ENCODE measurements around the gene NHP2. TPM values are rescaled to one million over a fixed set of nuclear protein-coding genes. Genes with fewer than 3 reads are reported as not detected.

The NHP2 gene
- total and polyA plus RNA-seq, 3 experiments from 2014 or later, result 219 to 311 (median 298) TPM

DNA sequence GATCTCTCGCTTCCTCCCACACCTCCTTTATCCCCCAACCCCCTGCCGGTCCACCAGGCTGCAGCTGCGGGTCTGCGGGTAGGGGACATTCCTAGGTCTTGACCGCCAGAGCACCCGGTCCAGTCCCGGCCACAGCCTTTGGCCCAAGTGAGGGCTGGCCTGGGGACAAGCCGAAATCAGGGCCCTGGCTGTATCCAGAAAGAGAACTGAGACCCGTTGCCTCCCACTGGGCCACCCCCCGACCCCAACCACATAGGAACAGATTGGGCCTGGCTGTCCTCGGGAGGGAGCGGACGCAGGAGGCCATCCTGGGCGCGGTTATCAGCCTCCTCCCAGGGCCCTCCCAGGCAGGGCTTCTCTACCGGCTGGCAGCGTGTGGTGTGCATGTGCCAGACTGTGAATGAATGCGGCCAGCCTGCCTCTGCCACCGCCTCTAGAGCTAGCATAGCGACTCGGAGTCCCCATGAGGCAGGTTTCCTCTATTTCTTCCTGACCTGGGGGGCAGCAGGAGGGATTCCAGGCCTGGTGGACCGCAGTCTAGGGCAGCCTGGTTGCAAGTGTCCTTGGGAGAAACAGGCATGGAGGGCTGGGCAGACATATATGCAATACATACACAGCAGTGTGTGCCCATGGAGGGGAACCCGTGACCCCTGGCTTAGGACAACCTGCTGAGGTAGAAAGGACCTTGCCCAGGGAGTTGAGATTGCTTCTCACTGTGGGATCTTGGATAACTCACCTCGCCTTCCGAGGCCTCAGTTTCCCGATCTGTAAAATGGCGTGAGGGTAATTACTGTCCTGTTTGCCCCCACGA is 39.2 kb downstream of the NHP2 start:
- H3K9me3 ChIP-seq (ENCODE audit: low read length), result no peaks in the 10 kb centered on the region
- H3K4me1 ChIP-seq (ENCODE audit: insufficient read depth, low read length), result peaks cover 51% of the 10 kb centered on the region
- ChIA-PET CTCF (interaction anchor here (0.8 to 1.4 kb wide), 5 partner anchors 9 to 39 kb away, joined by 3 to 4 read pairs (median 3); partner anchors contain the start of gene NHP2), POLR2A (interaction anchor here (1.1 kb wide), 1 partner anchor 17 kb away, joined by 3 read pairs; the partner anchor contains the start of gene RMND5B)
- peak overlapping the region; percentile 64 for H3K4me3 ChIP-seq (ENCODE audit: low read length)
- peak overlapping the region; percentile 74 to 95 (median 85) for H3K4me3 Mint-ChIP-seq
- H3K27me3 Mint-ChIP-seq, result peaks cover 0 to 5% of the 10 kb centered on the region in 2 donors
- H3K36me3 Mint-ChIP-seq, result no peaks in the 10 kb centered on the region
- peak overlapping the region; percentile 55 for H3K27ac ChIP-seq (ENCODE audit: low read depth, low read length)
- no peaks in the 10 kb centered on the region for H3K27me3 ChIP-seq (ENCODE audit: insufficient read depth, low read length, poor library complexity, severe bottlenecking)
- H3K9me3 Mint-ChIP-seq, result no peaks in the 10 kb centered on the region
- peaks cover 37 to 53% (median 40%) of the 10 kb centered on the region in 3 donors for H3K4me1 Mint-ChIP-seq
- no peaks in the 10 kb centered on the region for H3K36me3 ChIP-seq (ENCODE audit: insufficient read depth, low read length)
- H3K27ac Mint-ChIP-seq, result peak overlapping the region; percentile 45 to 98 (median 98)
- peak; percentile 60 to 82 (median 64) for DNase-seq

DNA sequence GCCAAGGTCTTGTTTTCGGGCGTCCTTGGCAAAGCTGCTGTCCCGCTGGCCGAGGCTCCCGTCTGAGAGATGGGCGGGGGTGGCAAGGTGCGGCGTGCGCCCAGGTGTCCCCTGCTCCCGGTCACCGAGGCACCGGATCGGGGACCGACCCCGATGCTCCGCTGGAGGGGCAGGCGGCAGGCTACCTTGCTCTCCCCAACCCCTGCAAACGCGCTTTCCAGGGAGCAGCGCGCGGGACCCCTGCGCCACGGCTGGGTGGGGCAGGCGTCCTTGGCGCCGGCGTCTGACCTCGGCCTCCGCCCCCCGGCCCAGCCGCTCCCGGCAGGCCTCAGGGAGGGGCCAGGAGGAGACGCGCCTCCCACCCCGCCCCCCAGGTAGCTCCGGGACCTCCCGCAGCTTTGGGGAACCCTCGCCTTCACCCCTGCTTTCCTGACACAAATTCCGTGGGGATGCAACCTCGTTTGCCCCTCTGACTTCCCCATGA is 39.8 kb downstream of the NHP2 start:
- Histone ChIP-seq H3K36me3 (ENCODE audit: insufficient read depth, low read length) (no peaks in the 10 kb centered on the region), H3K4me1 (ENCODE audit: insufficient read depth, low read length) (peaks cover 51% of the 10 kb centered on the region), H3K27me3 (ENCODE audit: insufficient read depth, low read length, poor library complexity, severe bottlenecking) (no peaks in the 10 kb centered on the region), H3K4me3 (ENCODE audit: low read length) (peak overlapping the region; percentile 64), H3K27ac (ENCODE audit: low read depth, low read length) (peak overlapping the region; percentile 16), H3K9me3 (ENCODE audit: low read length) (no peaks in the 10 kb centered on the region)
- peak in 1 of 5 donors; percentile 27 for DNase-seq
- Mint-ChIP-seq H3K27me3 (peaks cover 0 to 5% of the 10 kb centered on the region in 2 donors), H3K4me1 (peaks cover 36 to 52% (median 37%) of the 10 kb centered on the region in 3 donors), H3K9me3 (no peaks in the 10 kb centered on the region), H3K4me3 (peak overlapping the region; percentile 74 to 95 (median 85)), H3K27ac (peak overlapping the region in 7 of 8 donors; percentile 45 to 98 (median 98)), H3K36me3 (no peaks in the 10 kb centered on the region)
- ChIA-PET POLR2A (interaction anchor here (0.5 to 1.1 kb wide), 3 partner anchors 17 to 686 kb away, joined by 3 to 5 read pairs (median 3); partner anchors contain the start of gene RMND5B), CTCF (interaction anchor here (1.1 to 1.4 kb wide), 3 partner anchors 10 to 35 kb away, joined by 3 to 4 read pairs (median 3); no protein-coding TSS in a partner anchor)

DNA sequence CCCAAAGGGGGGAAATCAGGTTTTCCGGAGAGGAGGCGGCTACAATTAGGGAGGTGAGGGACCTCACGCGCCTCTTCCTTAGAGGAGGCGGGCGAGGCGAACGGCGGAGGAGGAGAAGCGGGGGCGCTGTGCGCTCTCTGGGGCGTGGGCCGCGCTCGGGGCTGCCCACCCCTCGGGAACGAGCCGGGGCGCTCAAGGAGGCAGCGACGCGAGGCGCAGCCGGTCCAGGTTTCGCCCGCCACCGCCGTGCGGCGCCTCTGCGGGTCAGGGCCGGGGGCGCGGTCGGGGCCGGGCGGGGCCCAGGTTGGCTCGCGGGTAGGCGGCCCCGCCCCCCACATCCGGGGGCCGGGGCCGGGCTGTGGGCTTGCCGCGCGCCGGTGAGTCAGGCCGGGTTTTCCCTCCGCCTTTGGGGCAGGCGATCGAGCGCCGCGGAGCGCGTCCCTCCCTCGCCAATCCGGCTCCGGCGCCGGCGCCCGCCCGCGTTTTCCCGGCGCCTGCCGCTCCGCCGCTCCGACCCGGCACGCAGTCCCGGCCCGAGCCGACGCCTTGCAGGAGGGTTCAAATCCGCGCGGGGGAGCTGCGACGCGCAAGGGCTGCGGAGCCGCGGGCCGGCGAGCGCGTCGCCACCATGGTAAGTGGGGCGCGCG is 40.4 kb downstream of the NHP2 start, which contains the start of gene N4BP3:
TSS of gene N4BP3 (plus strand) at position 392 of the 647 bp plus-strand sequence. CDS start 6,052 bp downstream, outside the sequence.
- Histone ChIP-seq H3K9me3 (ENCODE audit: low read length) (no peaks in the 10 kb centered on the region), H3K4me3 (ENCODE audit: low read length) (peak within 1 kb of the TSS; percentile 64), H3K4me1 (ENCODE audit: insufficient read depth, low read length) (peaks cover 49% of the 10 kb centered on the region), H3K27me3 (ENCODE audit: insufficient read depth, low read length, poor library complexity, severe bottlenecking) (no peaks in the 10 kb centered on the region), H3K36me3 (ENCODE audit: insufficient read depth, low read length) (no peaks in the 10 kb centered on the region), H3K27ac (ENCODE audit: low read depth, low read length) (peak within 1 kb of the TSS; percentile 55)
- H3K36me3 Mint-ChIP-seq, result no peaks in the 10 kb centered on the region
- CTCF ChIA-PET, result interaction anchor here (1.3 kb wide), 1 partner anchor 11 kb away, joined by 3 read pairs; no protein-coding TSS in a partner anchor
- H3K27me3 Mint-ChIP-seq, result peaks cover 0 to 5% of the 10 kb centered on the region in 2 donors
- POLR2A ChIA-PET, result interaction anchor here (0.5 to 0.6 kb wide), 3 partner anchors 21 to 685 kb away, joined by 3 to 5 read pairs (median 3); no protein-coding TSS in a partner anchor
- peak within 1 kb of the TSS; percentile 15 to 98 (median 98) for H3K27ac Mint-ChIP-seq
- DNase-seq, result peak; percentile 67 to 84 (median 75)
- no peaks in the 10 kb centered on the region for H3K9me3 Mint-ChIP-seq
- H3K4me3 Mint-ChIP-seq, result peak within 1 kb of the TSS; percentile 84 to 95 (median 88)
- peaks cover 36 to 53% (median 37%) of the 10 kb centered on the region in 3 donors for H3K4me1 Mint-ChIP-seq

DNA sequence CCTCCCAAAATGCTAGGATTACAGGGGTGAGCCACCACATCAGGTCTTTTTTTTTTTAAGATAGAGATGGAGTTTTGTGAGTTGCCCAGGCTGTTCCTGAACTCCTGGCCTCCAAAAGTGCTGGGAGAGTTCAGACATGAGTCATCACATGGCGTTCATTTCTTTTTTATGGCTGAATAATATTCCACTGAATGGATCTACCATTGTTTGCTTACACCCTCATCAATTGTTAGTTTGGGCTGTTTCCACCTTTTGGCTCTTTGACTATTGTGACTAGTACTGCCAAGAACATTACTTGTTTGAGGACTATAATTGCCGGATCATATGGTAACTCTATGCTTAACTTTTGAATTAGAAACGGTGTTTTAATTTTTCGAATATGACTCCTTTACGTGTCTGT is 41.1 kb downstream of the NHP2 start:
- H3K9me3 Mint-ChIP-seq, result no peaks in the 10 kb centered on the region
- Histone ChIP-seq H3K36me3 (ENCODE audit: insufficient read depth, low read length) (no peaks in the 10 kb centered on the region), H3K4me1 (ENCODE audit: insufficient read depth, low read length) (peaks cover 42% of the 10 kb centered on the region), H3K9me3 (ENCODE audit: low read length) (no peaks in the 10 kb centered on the region), H3K27me3 (ENCODE audit: insufficient read depth, low read length, poor library complexity, severe bottlenecking) (no peaks in the 10 kb centered on the region), H3K4me3 (ENCODE audit: low read length) (peak overlapping the region; percentile 45), H3K27ac (ENCODE audit: low read depth, low read length) (peak overlapping the region; percentile 44)
- H3K4me3 Mint-ChIP-seq, result peak overlapping the region; percentile 73 to 90 (median 87)
- H3K27ac Mint-ChIP-seq, result peak overlapping the region in 7 of 8 donors; percentile 15 to 94 (median 84)
- H3K27me3 Mint-ChIP-seq, result peaks cover 0 to 5% of the 10 kb centered on the region in 2 donors
- DNase-seq, result no peak
- ChIA-PET POLR2A (interaction anchor here (0.7 kb wide), 1 partner anchor 144 kb away, joined by 3 read pairs; no protein-coding TSS in a partner anchor), CTCF (no interaction called here)
- H3K4me1 Mint-ChIP-seq, result peaks cover 34 to 50% (median 37%) of the 10 kb centered on the region in 3 donors
- no peaks in the 10 kb centered on the region for H3K36me3 Mint-ChIP-seq

DNA sequence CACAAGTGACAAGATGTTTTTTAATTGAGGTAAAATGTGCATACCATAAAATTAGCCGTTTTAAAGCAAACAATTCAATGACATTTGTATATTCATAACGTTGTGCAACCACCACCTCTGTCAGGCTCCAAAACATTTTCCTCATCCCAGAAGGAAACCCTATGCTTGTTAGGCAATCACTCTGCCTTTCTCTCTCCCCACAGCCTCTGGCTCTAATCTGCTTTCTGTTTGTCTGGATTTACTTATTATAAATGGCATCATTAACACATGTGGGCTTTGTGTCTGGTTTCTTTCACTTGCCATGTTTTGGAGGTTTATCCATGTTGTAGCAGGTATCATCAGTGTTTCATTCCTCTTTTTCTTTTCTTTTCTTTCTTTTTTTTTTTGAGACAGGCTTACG is 41.8 kb downstream of the NHP2 start:
- Mint-ChIP-seq H3K27ac (peak overlapping the region in 4 of 8 donors; percentile 1 to 94 (median 67)), H3K4me3 (peak overlapping the region in 2 of 7 donors; percentile 0 to 17), H3K4me1 (peaks cover 32 to 45% (median 33%) of the 10 kb centered on the region in 3 donors), H3K36me3 (no peaks in the 10 kb centered on the region), H3K27me3 (peaks cover 0 to 4% of the 10 kb centered on the region in 2 donors), H3K9me3 (no peaks in the 10 kb centered on the region)
- Histone ChIP-seq H3K4me3 (ENCODE audit: low read length) (no peak overlapping the region), H3K27me3 (ENCODE audit: insufficient read depth, low read length, poor library complexity, severe bottlenecking) (no peaks in the 10 kb centered on the region), H3K27ac (ENCODE audit: low read depth, low read length) (no peak overlapping the region), H3K9me3 (ENCODE audit: low read length) (no peaks in the 10 kb centered on the region), H3K36me3 (ENCODE audit: insufficient read depth, low read length) (no peaks in the 10 kb centered on the region), H3K4me1 (ENCODE audit: insufficient read depth, low read length) (peaks cover 35% of the 10 kb centered on the region)
- DNase-seq, result no peak
- POLR2A ChIA-PET, result interaction anchor here (0.7 kb wide), 1 partner anchor 144 kb away, joined by 3 read pairs; no protein-coding TSS in a partner anchor
- CTCF ChIA-PET, result interaction anchor here (3.1 kb wide), 1 partner anchor 9 kb away, joined by 18 read pairs; no protein-coding TSS in a partner anchor

DNA sequence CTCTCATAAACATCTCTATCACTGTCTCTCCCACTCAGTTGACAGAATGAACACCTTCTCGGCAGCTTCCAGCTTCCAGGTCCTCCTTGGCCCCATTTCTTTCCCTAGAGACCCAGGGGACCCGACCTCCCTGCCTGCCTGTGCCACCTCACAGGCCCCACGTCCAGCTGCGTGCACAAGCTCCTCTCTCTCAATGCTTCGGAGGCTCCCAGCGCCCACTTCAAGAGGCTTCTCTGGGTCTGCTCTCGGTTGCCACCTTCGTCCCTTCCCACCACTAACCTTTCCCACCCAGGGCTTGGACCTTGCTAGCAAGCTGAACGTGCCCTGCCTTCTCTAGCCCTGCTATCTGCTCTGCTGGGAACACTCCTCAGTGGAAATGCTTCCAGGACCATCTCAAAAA is 43.2 kb downstream of the NHP2 start:
- Histone ChIP-seq H3K36me3 (ENCODE audit: insufficient read depth, low read length) (no peaks in the 10 kb centered on the region), H3K27ac (ENCODE audit: low read depth, low read length) (no peak overlapping the region), H3K9me3 (ENCODE audit: low read length) (no peaks in the 10 kb centered on the region), H3K27me3 (ENCODE audit: insufficient read depth, low read length, poor library complexity, severe bottlenecking) (no peaks in the 10 kb centered on the region), H3K4me3 (ENCODE audit: low read length) (no peak overlapping the region), H3K4me1 (ENCODE audit: insufficient read depth, low read length) (peaks cover 21% of the 10 kb centered on the region)
- ChIA-PET POLR2A (no interaction called here), CTCF (interaction anchor here (3.1 kb wide), 1 partner anchor 11 kb away, joined by 18 read pairs; no protein-coding TSS in a partner anchor)
- Mint-ChIP-seq H3K27me3 (no peaks in the 10 kb centered on the region), H3K9me3 (no peaks in the 10 kb centered on the region), H3K36me3 (no peaks in the 10 kb centered on the region), H3K4me1 (peaks cover 18 to 31% (median 19%) of the 10 kb centered on the region in 3 donors), H3K4me3 (peak overlapping the region in 1 of 7 donors; percentile 14), H3K27ac (peak overlapping the region in 2 of 8 donors; percentile 66 to 79)
- no peak for DNase-seq

DNA sequence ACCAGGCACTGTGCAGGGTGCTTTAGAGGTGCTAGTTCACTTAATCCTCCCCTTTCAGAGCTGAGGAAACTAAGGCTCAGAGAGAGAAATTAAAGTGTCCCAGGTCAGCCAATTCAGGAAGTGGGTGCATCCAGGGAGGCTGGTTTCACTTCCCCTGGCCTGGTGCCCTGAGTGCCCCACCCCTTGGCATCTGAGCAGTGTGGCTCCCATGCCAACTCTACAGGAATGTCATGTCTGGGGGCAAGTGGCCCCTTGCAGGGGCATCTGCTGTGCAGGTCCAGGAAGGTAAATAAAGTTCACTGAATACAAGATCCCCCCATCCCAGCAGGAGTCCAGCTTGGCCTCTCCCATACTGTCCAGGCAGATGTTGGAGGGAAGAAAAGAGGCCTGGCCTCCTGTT is 44.7 kb downstream of the NHP2 start:
- peak overlapping the region in 1 of 7 donors; percentile 30 for H3K4me3 Mint-ChIP-seq
- DNase-seq, result no peak
- no peaks in the 10 kb centered on the region for H3K27me3 ChIP-seq (ENCODE audit: insufficient read depth, low read length, poor library complexity, severe bottlenecking)
- no peaks in the 10 kb centered on the region for H3K27me3 Mint-ChIP-seq
- POLR2A ChIA-PET, result no interaction called here
- H3K36me3 Mint-ChIP-seq, result no peaks in the 10 kb centered on the region
- no peaks in the 10 kb centered on the region for H3K9me3 ChIP-seq (ENCODE audit: low read length)
- H3K9me3 Mint-ChIP-seq, result no peaks in the 10 kb centered on the region
- H3K4me1 ChIP-seq (ENCODE audit: insufficient read depth, low read length), result peaks cover 6% of the 10 kb centered on the region
- H3K4me3 ChIP-seq (ENCODE audit: low read length), result no peak overlapping the region
- H3K4me1 Mint-ChIP-seq, result peaks cover 6 to 23% (median 8%) of the 10 kb centered on the region in 3 donors
- H3K27ac ChIP-seq (ENCODE audit: low read depth, low read length), result no peak overlapping the region
- CTCF ChIA-PET, result interaction anchor here (3.1 kb wide), 1 partner anchor 12 kb away, joined by 18 read pairs; no protein-coding TSS in a partner anchor
- H3K36me3 ChIP-seq (ENCODE audit: insufficient read depth, low read length), result no peaks in the 10 kb centered on the region
- peak overlapping the region in 1 of 8 donors; percentile 63 for H3K27ac Mint-ChIP-seq
